ENCODE measurements around the gene ZNF275. TPM values are rescaled to one million over a fixed set of nuclear protein-coding genes. Genes with fewer than 3 reads are reported as not detected.

Gene ZNF275
- total and polyA plus RNA-seq, 2 donors (not counting 3 experiments of a cell fraction or from before 2014, with no cell fraction given), result 10.3 to 11.0 TPM

DNA sequence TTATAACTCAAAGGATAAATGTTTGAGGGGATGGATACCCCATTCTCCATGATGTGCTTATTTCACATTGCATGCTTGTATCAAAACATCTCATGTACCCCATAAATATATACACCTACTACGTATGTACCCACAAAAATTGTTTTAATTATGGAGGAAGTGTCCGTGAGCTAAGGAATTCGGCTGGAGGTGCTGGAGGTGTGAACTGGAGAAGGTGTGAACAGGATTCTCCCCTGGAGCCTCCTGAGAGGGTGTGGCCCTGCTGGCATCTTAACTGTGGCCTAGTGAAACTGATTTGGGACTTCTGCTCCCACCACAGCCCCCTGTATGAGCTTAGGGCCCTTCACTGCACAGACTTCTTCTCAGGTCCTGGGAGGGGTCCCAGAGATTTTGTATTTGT lies 43.8 kb downstream of the ZNF275 start:
- TF ChIP-seq FOS (IDR thresholded peaks at IDR 0.05; ENCODE audit: borderline replicate concordance, insufficient read depth, low read length) (no peak), JUN (IDR thresholded peaks at IDR 0.05; ENCODE audit: borderline replicate concordance, insufficient read depth, insufficient read length, low read depth) (no peak), GATA2 (IDR thresholded peaks at IDR 0.05; ENCODE audit: insufficient read depth, insufficient read length, low read depth, low read length) (no peak), POLR2AphosphoS5 (IDR thresholded peaks at IDR 0.05; ENCODE audit: insufficient read depth, low read depth, low read length) (no peak), POLR2A (IDR thresholded peaks at IDR 0.05; ENCODE audit: low read depth, low read length) (no peak), EZH2 (IDR thresholded peaks at IDR 0.05; ENCODE audit: borderline replicate concordance, low read depth, low read length, severe bottlenecking) (no peak), MYC (IDR thresholded peaks at IDR 0.05; ENCODE audit: low read depth, low read length) (no peak)
- TF ChIP-seq, protein P1, sequence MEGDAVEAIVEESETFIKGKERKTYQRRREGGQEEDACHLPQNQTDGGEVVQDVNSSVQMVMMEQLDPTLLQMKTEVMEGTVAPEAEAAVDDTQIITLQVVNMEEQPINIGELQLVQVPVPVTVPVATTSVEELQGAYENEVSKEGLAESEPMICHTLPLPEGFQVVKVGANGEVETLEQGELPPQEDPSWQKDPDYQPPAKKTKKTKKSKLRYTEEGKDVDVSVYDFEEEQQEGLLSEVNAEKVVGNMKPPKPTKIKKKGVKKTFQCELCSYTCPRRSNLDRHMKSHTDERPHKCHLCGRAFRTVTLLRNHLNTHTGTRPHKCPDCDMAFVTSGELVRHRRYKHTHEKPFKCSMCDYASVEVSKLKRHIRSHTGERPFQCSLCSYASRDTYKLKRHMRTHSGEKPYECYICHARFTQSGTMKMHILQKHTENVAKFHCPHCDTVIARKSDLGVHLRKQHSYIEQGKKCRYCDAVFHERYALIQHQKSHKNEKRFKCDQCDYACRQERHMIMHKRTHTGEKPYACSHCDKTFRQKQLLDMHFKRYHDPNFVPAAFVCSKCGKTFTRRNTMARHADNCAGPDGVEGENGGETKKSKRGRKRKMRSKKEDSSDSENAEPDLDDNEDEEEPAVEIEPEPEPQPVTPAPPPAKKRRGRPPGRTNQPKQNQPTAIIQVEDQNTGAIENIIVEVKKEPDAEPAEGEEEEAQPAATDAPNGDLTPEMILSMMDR (IDR thresholded peaks at IDR 0.05; ENCODE audit: extremely low read depth in 1 of 2, insufficient read depth in 1 of 2, low read depth in 1 of 2, low read length in 2 of 2), result no peak
- TF ChIP-seq, protein P2, sequence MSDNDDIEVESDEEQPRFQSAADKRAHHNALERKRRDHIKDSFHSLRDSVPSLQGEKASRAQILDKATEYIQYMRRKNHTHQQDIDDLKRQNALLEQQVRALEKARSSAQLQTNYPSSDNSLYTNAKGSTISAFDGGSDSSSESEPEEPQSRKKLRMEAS (IDR thresholded peaks at IDR 0.05; ENCODE audit: insufficient read depth, insufficient read length), result no peak
- Histone ChIP-seq H2AFZ (ENCODE audit: low read depth, low read length) (no peak overlapping the region), H3K4me1 (ENCODE audit: control insufficient read depth, extremely low read depth, insufficient read depth, low read length) (no peaks in the 10 kb centered on the region), H4K20me1 (replicated peaks; ENCODE audit: control insufficient read depth, extremely low read depth, insufficient read depth, low read length) (no peaks in the 10 kb centered on the region), H3K36me3 (ENCODE audit: control insufficient read depth in 2 of 2, extremely low read depth in 1 of 2, insufficient read depth in 2 of 2, low read length in 2 of 2) (no peaks in the 10 kb centered on the region), H3K9ac (replicated peaks; ENCODE audit: extremely low read depth, insufficient read depth, low read length) (no peak overlapping the region), H3K4me3 (replicated peaks in 1 of 3; ENCODE audit: insufficient read depth in 1 of 3, low read depth in 1 of 3, low read length in 3 of 3) (no peak overlapping the region), H3K27ac (ENCODE audit: insufficient read depth, low read depth, low read length) (no peak overlapping the region), H3K9me3 (replicated peaks; ENCODE audit: control insufficient read depth, insufficient read depth, low read length) (no peaks in the 10 kb centered on the region), H3K79me2 (ENCODE audit: control insufficient read depth, insufficient read depth, low read length) (no peaks in the 10 kb centered on the region), H3K27me3 (ENCODE audit: control insufficient read depth in 2 of 2, insufficient read depth in 2 of 2, low read length in 2 of 2) (peaks cover 0 to 2% of the 10 kb centered on the region in 2 experiments), H3K9me1 (replicated peaks; ENCODE audit: control insufficient read depth, extremely low read depth, insufficient read depth, low read length) (no peaks in the 10 kb centered on the region), H3K4me2 (ENCODE audit: insufficient read depth, low read length) (no peak overlapping the region)
- intact Hi-C loops (cut with micrococcal nuclease) (no loop called here), dilution Hi-C loops (cut with MboI; ENCODE audit: extremely low pct_ligation_motif_present, low sequenced_read_pairs) (no loop called here)
- POLR2A ChIA-PET, result no interaction called here
- no TSS peak for BruUV-seq (replicated peaks)
- no peak for FAIRE-seq
- CTCF ChIA-PET, result no interaction called here
- DNase-seq (ENCODE audit: low read depth, low spot score), result no peak
